NCI-H460 (cell line): ENCODE measurements around the gene RNU6-7. TPM values are rescaled to one million over a fixed set of nuclear protein-coding genes. Genes with fewer than 3 reads are reported as not detected.

Experiments used
- DNase-seq: peaks from one replicate; pipeline ENCODE4 v3.0.0-alpha.2; 2016; ENCODE audit warnings: low read depth; ENCODE audit errors: extremely low read depth
- polyA plus RNA-seq: library from polyadenylated mRNA; depleted of rRNA; stranded (reverse); fragments of >200 nt; gene quantifications from 2 replicates; pipeline ENCODE4 v1.2.3, GENCODE V29; 2014; cell fraction: nucleus; rRNA removed
- total RNA-seq: library from RNA; depleted of rRNA; stranded (reverse); fragments of >200 nt; shearing (Covaris generic); gene quantifications from 2 replicates; pipeline ENCODE4 v1.2.3, GENCODE V29; 2014; rRNA removed

The RNU6-7 gene
- not detected in 2 replicates for total RNA-seq
- not detected in 2 replicates for polyA plus RNA-seq

- peak; percentile 45 for DNase-seq
These were observed at the start of gene RNU6-7 for GRCh38 chr14:32201816-32202490. Gene RNU6-7, plus strand, starts transcription at chr14:32202045.

- DNase-seq, result no peak
These were observed 35.8 kb upstream of the RNU6-7 start for GRCh38 chr14:32166029-32166428.

GRCh38 chr14:32166924-32167323 lies 34.9 kb upstream of the RNU6-7 start:
- no peak for DNase-seq

DNA sequence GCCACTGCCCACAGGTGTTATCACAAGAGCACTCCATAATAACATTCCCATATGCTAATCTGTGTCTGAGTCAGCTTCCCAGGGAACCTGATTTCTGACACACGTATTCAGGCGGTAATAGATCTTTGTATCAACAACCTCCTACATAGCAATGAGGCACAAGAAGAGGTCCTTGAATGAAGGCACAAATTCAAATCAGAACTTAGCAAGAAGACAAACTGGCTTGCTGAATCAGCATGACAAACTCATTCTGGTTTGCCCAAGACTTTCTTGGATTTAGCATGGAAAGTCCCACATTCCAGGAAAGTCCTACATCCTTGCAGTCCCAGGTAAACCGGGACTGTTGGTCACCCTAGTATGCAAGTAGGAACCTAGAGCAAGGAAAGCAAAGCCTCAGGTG lies 33.9 kb upstream of the RNU6-7 start:
- DNase-seq, result no peak

GRCh38 chr14:32169191-32169590 lies 32.7 kb upstream of the RNU6-7 start:
- no peak for DNase-seq

DNA sequence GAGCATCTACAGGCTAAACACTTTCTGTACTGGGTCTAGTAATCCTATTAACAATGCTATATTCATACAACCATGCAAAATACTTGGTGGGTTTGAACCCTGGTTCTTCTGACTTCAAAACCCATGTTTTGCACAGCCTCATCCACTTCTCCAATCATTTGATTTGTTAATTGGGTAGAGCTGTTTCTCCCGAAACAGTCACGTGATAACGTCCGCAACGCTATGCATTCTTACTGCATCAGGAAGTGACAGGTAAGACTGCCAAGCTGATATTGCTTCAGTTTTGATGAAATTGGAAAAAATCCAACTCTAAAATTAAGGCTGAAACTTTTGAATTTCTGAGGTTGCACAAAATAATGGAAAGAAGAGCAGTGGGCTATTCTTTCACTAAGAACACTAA lies 30.4 kb upstream of the RNU6-7 start:
- DNase-seq, result no peak

- DNase-seq, result no peak
These were observed 18.4 kb upstream of the RNU6-7 start for GRCh38 chr14:32183151-32184058.

DNA sequence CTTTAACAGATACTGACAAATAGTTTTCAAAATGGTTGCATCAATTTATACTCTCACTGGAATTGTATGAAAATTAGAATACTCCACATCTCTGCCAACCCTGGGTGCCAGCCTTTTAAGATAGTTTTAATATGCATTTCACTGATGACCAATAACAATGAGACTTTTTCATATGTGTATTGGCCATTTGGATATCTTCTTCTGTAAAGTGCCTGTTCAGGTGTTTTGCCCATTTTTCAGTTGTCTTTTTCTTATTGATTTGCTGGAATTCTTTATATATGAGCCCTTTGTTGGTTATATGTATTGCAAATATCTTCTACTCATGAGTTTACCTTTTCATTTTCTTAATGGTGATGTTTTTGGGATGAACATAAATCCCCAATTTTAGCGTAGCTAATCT lies 16.7 kb upstream of the RNU6-7 start:
- DNase-seq, result no peak

GRCh38 chr14:32186248-32186647 lies 15.6 kb upstream of the RNU6-7 start:
- no peak for DNase-seq

DNA sequence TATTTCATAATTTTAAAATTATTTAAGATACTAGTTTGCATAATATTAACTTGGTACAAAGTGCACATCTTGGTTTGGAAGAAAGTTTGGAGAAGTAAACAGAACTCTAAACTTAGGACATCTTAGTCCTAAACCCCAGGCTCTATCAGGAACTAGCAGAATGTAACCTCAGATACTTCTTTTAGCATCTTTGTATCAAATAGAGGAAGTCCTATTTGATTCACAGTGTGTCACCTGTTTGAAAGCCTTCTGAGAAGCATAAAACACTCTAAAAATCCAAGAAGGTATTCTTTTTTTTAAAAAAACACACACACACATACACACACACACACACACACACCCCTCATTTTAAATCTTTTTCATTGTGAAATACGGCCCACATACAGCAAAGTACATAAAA lies 12.0 kb upstream of the RNU6-7 start:
- no peak for DNase-seq

- no peak for DNase-seq
These were observed 11.2 kb upstream of the RNU6-7 start for GRCh38 chr14:32190673-32191072.

DNA sequence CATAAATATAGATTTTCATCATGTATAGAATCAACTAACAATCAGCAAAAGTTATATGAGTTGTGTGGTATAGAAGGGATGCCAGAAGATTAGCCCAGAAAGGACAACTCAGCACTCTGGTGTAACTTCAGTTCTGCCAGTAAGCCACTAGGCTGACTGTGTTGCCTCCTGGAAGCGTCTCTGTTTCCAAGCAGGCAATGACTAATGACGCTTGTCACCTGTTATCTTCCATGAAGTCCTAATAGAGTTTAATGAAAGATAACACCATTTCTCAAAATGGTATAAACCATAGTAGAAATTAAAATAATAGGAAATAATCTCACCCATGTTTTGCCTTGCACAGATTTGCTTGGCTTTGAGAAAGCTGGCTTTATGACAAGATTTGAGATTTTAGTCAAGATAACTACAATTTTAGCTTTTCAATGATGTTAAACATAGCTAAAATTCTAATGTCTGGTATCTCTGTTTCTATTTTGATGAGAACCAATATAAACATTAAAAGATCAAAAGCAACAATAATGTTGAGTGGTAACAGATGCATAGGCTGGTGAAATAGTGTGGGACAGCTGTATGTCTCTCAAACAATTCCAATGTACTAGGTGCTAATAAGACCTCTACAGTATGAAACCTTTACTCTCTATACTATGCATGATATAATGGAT lies 9.0 kb upstream of the RNU6-7 start:
- DNase-seq, result no peak

DNA sequence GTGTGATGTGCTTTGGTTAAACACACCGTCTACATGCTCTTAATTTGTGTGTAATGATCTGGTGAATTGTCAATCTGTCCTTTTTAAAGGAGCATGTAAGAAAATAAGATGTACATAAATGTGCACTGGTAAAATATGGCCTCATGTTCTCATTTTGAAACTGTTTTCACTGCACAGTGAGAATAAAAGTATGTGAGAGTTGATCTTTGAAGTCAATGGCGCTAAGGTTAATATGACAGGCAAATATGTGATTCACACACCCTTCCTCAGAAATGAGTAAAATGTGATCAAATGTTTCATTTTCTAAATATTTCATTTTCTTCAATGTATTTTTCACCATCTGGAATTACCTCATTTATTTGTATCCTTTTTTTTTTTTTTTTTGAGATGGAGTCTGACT lies 8.3 kb upstream of the RNU6-7 start:
- DNase-seq, result no peak

DNA sequence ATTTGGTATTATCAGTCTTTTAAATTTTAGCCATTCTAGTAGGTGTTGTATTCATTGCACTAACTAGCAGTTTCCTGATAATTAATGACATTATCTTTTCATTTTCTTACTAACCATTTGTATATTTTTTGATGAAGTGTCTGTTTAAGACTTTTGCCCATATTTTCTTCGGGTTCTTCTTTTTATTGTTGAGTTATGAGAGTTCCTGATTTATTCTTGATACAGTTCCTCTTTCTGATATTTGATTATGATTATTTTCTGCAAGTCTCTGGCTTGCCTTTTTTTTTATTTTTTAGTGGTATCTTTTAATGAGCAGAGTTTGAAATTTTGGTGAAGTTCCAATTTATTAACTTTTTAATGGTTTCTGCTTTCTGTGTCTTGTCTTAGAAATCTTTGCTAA lies 6.2 kb upstream of the RNU6-7 start:
- no peak for DNase-seq

GRCh38 chr14:32197919-32198318 lies 3.9 kb upstream of the RNU6-7 start:
- no peak for DNase-seq

- DNase-seq, result no peak
These were observed 1.3 kb upstream of the RNU6-7 start for GRCh38 chr14:32200368-32201192.

GRCh38 chr14:32201193-32201815 lies 541 bp upstream of the RNU6-7 start:
- DNase-seq, result peak; percentile 82

DNA sequence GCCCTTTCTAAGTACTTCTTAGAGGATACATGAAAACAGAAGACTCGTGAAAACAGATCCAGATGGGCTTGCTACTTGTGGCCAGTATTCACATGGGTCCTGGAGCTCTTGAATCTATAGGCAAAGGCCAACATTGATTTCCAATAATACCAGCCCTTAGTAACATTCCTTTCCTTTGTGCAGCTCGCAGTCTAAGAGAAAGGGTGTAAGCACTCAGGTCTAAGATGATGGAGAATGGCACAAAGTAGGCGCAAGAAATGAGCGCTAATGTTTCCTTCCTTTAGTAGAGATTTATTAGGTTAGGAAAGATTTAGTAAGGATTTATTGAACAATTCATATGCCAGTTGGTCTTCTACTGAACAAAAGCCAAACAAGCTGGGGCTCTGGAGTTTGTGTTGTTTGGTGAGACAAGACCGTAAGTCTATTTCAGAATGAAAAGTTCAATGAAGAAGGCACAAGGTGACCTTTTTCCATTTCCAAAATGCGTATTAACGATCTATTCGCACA lies 699 bp downstream of the RNU6-7 start:
- peak; percentile 26 for DNase-seq

GRCh38 chr14:32202998-32203882 lies 1.4 kb downstream of the RNU6-7 start, which contains the start of gene RNU6-8:
Gene RNU6-8, minus strand, starts transcription at chr14:32203269.
- DNase-seq, result peak; percentile 84
